Measurements from ENCODE around the gene RFC3. TPM values are rescaled to one million over a fixed set of nuclear protein-coding genes. Genes with fewer than 3 reads are reported as not detected.

RFC3 gene
- total RNA-seq, 1 donor from 2014 or later = 7.1 TPM

DNA sequence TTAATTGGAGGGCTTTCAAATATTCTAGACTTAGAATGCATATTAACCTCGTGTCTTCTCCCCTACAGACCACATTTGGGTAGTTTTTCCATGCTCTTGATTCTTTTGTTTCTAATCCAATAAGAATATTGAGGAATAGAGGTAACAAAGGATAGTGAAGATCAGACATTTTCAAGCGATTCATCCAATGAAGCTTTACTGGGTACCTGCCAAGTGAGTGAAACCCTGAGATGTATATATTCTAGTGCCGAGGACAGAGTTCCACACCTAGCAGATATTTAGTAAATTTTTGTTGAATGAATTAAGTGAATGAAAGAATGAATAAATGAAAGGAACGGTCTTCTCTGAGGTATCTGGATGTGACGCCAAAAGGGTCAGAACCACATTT, 442 bp upstream of the RFC3 start:
- Histone ChIP-seq H3K27me3 (ENCODE audit: low read depth) (no peaks in the 10 kb centered on the region), H3K4me3 (peak overlapping the region; percentile 82), H3K9me3 (no peaks in the 10 kb centered on the region), H3K4me1 (peaks cover 18% of the 10 kb centered on the region), H3K36me3 (no peaks in the 10 kb centered on the region), H3K27ac (peak overlapping the region; percentile 74)
- ATAC-seq (peak; percentile 4 to 30), DNase-seq (no peak)
- intact Hi-C loops (cut with DNase I) = no loop called here
- TF ChIP-seq, protein P1, sequence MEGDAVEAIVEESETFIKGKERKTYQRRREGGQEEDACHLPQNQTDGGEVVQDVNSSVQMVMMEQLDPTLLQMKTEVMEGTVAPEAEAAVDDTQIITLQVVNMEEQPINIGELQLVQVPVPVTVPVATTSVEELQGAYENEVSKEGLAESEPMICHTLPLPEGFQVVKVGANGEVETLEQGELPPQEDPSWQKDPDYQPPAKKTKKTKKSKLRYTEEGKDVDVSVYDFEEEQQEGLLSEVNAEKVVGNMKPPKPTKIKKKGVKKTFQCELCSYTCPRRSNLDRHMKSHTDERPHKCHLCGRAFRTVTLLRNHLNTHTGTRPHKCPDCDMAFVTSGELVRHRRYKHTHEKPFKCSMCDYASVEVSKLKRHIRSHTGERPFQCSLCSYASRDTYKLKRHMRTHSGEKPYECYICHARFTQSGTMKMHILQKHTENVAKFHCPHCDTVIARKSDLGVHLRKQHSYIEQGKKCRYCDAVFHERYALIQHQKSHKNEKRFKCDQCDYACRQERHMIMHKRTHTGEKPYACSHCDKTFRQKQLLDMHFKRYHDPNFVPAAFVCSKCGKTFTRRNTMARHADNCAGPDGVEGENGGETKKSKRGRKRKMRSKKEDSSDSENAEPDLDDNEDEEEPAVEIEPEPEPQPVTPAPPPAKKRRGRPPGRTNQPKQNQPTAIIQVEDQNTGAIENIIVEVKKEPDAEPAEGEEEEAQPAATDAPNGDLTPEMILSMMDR (IDR thresholded peaks at IDR 0.05) = no peak

- DNase-seq = no peak
- no peaks in the 10 kb centered on the region for H3K4me1 ChIP-seq
- no peaks in the 10 kb centered on the region for H3K27me3 ChIP-seq (ENCODE audit: low read depth)
- peaks cover 12% of the 10 kb centered on the region for H3K36me3 ChIP-seq
- ATAC-seq = no peak
- no peak overlapping the region for H3K27ac ChIP-seq
- intact Hi-C loops (cut with DNase I) = no loop called here
- TF ChIP-seq, protein P1 (IDR thresholded peaks at IDR 0.05) = no peak
- no peaks in the 10 kb centered on the region for H3K9me3 ChIP-seq
- no peak overlapping the region for H3K4me3 ChIP-seq
Measured at GRCh38 chr13:33825083-33825482, 7.1 kb downstream of the RFC3 start.

GRCh38 chr13:33827139-33827538, 9.2 kb downstream of the RFC3 start:
- Histone ChIP-seq H3K27ac (no peak overlapping the region), H3K4me1 (no peaks in the 10 kb centered on the region), H3K36me3 (peaks cover 31% of the 10 kb centered on the region), H3K4me3 (no peak overlapping the region), H3K9me3 (no peaks in the 10 kb centered on the region), H3K27me3 (ENCODE audit: low read depth) (no peaks in the 10 kb centered on the region)
- DNase-seq (no peak), ATAC-seq (no peak)
- intact Hi-C loops (cut with DNase I) = no loop called here
- TF ChIP-seq, protein P1 (IDR thresholded peaks at IDR 0.05) = no peak

- intact Hi-C loops (cut with DNase I) = no loop called here
- Histone ChIP-seq H3K27me3 (ENCODE audit: low read depth) (no peaks in the 10 kb centered on the region), H3K4me1 (no peaks in the 10 kb centered on the region), H3K4me3 (no peak overlapping the region), H3K27ac (no peak overlapping the region), H3K9me3 (no peaks in the 10 kb centered on the region), H3K36me3 (peaks cover 41% of the 10 kb centered on the region)
- TF ChIP-seq, protein P1 (IDR thresholded peaks at IDR 0.05) = no peak
- ATAC-seq (no peak), DNase-seq (no peak)
Measured at GRCh38 chr13:33828431-33829129, 10.6 kb downstream of the RFC3 start.

DNA sequence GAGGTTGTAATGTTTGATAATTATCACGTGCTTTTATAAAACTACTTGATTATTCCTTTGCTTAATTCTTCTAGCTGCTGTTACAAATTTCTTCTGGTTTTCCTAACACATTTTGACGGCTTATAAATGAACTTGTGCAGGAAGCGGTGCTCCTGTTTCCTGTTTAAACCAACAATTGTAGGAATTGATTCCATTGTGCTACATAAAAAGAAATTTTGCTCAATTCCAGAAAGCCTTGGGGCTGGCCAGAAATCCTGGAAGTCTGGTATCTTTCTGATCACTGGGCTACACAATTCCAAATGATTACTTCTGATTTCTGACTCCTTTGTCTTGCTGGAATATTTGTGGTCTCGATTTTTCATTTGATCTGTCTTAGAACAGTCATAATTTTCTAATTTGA, 14.9 kb downstream of the RFC3 start:
- TF ChIP-seq, protein P1 (IDR thresholded peaks at IDR 0.05) = no peak
- H3K27me3 ChIP-seq (ENCODE audit: low read depth) = no peaks in the 10 kb centered on the region
- no peak for ATAC-seq
- no peaks in the 10 kb centered on the region for H3K4me1 ChIP-seq
- no peak for DNase-seq
- H3K9me3 ChIP-seq = no peaks in the 10 kb centered on the region
- H3K27ac ChIP-seq = no peak overlapping the region
- intact Hi-C loops (cut with DNase I) = no loop called here
- H3K36me3 ChIP-seq = peaks cover 45% of the 10 kb centered on the region
- no peak overlapping the region for H3K4me3 ChIP-seq
